Measurements from ENCODE around the gene GRM7. TPM values are rescaled to one million over a fixed set of nuclear protein-coding genes. Genes with fewer than 3 reads are reported as not detected.

GRM7 gene
- total and polyA plus RNA-seq, 9 donors = 0.04 to 0.13 (median 0.10) TPM; not detected in 6

GRCh38 chr3:7260975-7261374, 400.1 kb downstream of the GRM7 start:
- WGBS (ENCODE audit: insufficient coverage) = 71% methylated on average over 1 of the region's 1 CpG
- no peaks in the 10 kb centered on the region for H3K4me1 ChIP-seq (ENCODE audit: control insufficient read depth, insufficient read depth, low read length)
- H3K9me3 ChIP-seq (replicated peaks; ENCODE audit: control insufficient read depth, low read depth, low read length) = no peaks in the 10 kb centered on the region
- H3K36me3 ChIP-seq (ENCODE audit: control insufficient read depth, insufficient read depth, low read length) = no peaks in the 10 kb centered on the region
- H3K27me3 ChIP-seq (ENCODE audit: control insufficient read depth, insufficient read depth, low read length) = no peaks in the 10 kb centered on the region
- H3K27ac ChIP-seq (ENCODE audit: low read length) = no peak overlapping the region
- no peak for DNase-seq
- H3K4me3 ChIP-seq (ENCODE audit: low read length) = no peak overlapping the region

- 89% methylated on average over 9 of the region's 13 CpGs for WGBS (ENCODE audit: insufficient coverage)
- no peaks in the 10 kb centered on the region for H3K36me3 ChIP-seq (ENCODE audit: control insufficient read depth, insufficient read depth, low read length)
- H3K27ac ChIP-seq (ENCODE audit: low read length) = no peak overlapping the region
- no peak overlapping the region for H3K4me3 ChIP-seq (ENCODE audit: low read length)
- H3K4me1 ChIP-seq (ENCODE audit: control insufficient read depth, insufficient read depth, low read length) = no peaks in the 10 kb centered on the region
- H3K9me3 ChIP-seq (replicated peaks; ENCODE audit: control insufficient read depth, low read depth, low read length) = no peaks in the 10 kb centered on the region
- no peaks in the 10 kb centered on the region for H3K27me3 ChIP-seq (ENCODE audit: control insufficient read depth, insufficient read depth, low read length)
- DNase-seq = no peak
Measured at GRCh38 chr3:7263347-7264195, 402.7 kb downstream of the GRM7 start.

DNA sequence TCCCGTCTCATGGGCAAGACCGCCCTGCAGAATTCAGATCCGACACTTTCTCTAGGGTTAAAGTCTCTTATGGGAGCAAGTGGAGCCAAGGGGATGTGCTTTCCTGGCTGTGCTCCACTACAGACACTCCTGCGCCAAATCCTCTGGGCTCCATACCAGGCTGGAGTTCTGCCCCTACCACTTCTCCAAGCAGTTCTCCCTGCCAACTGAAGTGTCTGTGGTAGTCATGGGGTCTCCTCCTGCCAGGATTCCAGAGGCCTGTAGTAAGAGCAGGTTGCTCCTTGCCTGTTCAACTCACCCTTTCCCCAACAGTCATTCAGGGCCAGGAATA, 403.2 kb downstream of the GRM7 start:
- WGBS (ENCODE audit: insufficient coverage) = 85% methylated on average over 4 of the region's 4 CpGs
- Histone ChIP-seq H3K36me3 (ENCODE audit: control insufficient read depth, insufficient read depth, low read length) (no peaks in the 10 kb centered on the region), H3K4me3 (ENCODE audit: low read length) (no peak overlapping the region), H3K27me3 (ENCODE audit: control insufficient read depth, insufficient read depth, low read length) (no peaks in the 10 kb centered on the region), H3K4me1 (ENCODE audit: control insufficient read depth, insufficient read depth, low read length) (no peaks in the 10 kb centered on the region), H3K27ac (ENCODE audit: low read length) (no peak overlapping the region), H3K9me3 (replicated peaks; ENCODE audit: control insufficient read depth, low read depth, low read length) (no peaks in the 10 kb centered on the region)
- DNase-seq = no peak

DNA sequence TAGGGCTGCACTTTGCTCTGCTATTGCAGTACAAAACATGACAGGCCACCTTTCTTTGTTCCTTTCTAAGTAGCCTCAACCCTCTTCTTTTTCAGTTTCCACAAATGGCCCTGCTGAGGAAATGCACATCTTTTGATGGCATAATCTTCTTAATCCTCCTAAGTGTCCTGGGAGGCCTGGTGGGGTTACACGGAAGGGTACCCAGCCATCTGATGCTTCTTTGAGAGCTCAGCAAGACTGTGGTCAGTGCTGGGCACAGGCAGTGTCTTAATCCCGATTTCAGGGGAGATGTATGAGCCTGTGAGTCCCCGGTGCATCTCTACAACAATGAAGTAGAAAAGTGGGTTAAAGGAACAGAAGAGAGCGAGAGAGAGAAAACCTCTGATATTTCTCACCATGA, 404.8 kb downstream of the GRM7 start:
- no peak for DNase-seq
- H3K36me3 ChIP-seq (ENCODE audit: control insufficient read depth, insufficient read depth, low read length) = no peaks in the 10 kb centered on the region
- 33% methylated on average over 2 of the region's 4 CpGs for WGBS (ENCODE audit: insufficient coverage)
- no peaks in the 10 kb centered on the region for H3K27me3 ChIP-seq (ENCODE audit: control insufficient read depth, insufficient read depth, low read length)
- H3K9me3 ChIP-seq (replicated peaks; ENCODE audit: control insufficient read depth, low read depth, low read length) = no peaks in the 10 kb centered on the region
- no peaks in the 10 kb centered on the region for H3K4me1 ChIP-seq (ENCODE audit: control insufficient read depth, insufficient read depth, low read length)
- H3K27ac ChIP-seq (ENCODE audit: low read length) = no peak overlapping the region
- no peak overlapping the region for H3K4me3 ChIP-seq (ENCODE audit: low read length)

GRCh38 chr3:7266551-7266950, 405.6 kb downstream of the GRM7 start:
- Histone ChIP-seq H3K4me1 (ENCODE audit: control insufficient read depth, insufficient read depth, low read length) (no peaks in the 10 kb centered on the region), H3K9me3 (replicated peaks; ENCODE audit: control insufficient read depth, low read depth, low read length) (no peaks in the 10 kb centered on the region), H3K4me3 (ENCODE audit: low read length) (no peak overlapping the region), H3K27me3 (ENCODE audit: control insufficient read depth, insufficient read depth, low read length) (no peaks in the 10 kb centered on the region), H3K27ac (ENCODE audit: low read length) (no peak overlapping the region), H3K36me3 (ENCODE audit: control insufficient read depth, insufficient read depth, low read length) (no peaks in the 10 kb centered on the region)
- WGBS (ENCODE audit: insufficient coverage) = no CpG with 5 or more reads among the region's 1 CpG
- DNase-seq = peak; percentile 19

- Histone ChIP-seq H3K27ac (ENCODE audit: low read length) (no peak overlapping the region), H3K27me3 (ENCODE audit: control insufficient read depth, insufficient read depth, low read length) (no peaks in the 10 kb centered on the region), H3K36me3 (ENCODE audit: control insufficient read depth, insufficient read depth, low read length) (no peaks in the 10 kb centered on the region), H3K4me1 (ENCODE audit: control insufficient read depth, insufficient read depth, low read length) (no peaks in the 10 kb centered on the region), H3K4me3 (ENCODE audit: low read length) (no peak overlapping the region), H3K9me3 (replicated peaks; ENCODE audit: control insufficient read depth, low read depth, low read length) (no peaks in the 10 kb centered on the region)
- no peak for DNase-seq
- 75% methylated on average over 2 of the region's 5 CpGs for WGBS (ENCODE audit: insufficient coverage)
Measured at GRCh38 chr3:7270731-7271130, 409.8 kb downstream of the GRM7 start.

GRCh38 chr3:7271631-7272030, 410.7 kb downstream of the GRM7 start:
- no CpG with 5 or more reads among the region's 3 CpGs for WGBS (ENCODE audit: insufficient coverage)

GRCh38 chr3:7272203-7272602, 411.3 kb downstream of the GRM7 start:
- H3K27me3 ChIP-seq (ENCODE audit: control insufficient read depth, insufficient read depth, low read length) = no peaks in the 10 kb centered on the region
- no peaks in the 10 kb centered on the region for H3K36me3 ChIP-seq (ENCODE audit: control insufficient read depth, insufficient read depth, low read length)
- no peak overlapping the region for H3K4me3 ChIP-seq (ENCODE audit: low read length)
- H3K9me3 ChIP-seq (replicated peaks; ENCODE audit: control insufficient read depth, low read depth, low read length) = no peaks in the 10 kb centered on the region
- no peak overlapping the region for H3K27ac ChIP-seq (ENCODE audit: low read length)
- no peak for DNase-seq
- no CpG with 5 or more reads among the region's 1 CpG for WGBS (ENCODE audit: insufficient coverage)
- H3K4me1 ChIP-seq (ENCODE audit: control insufficient read depth, insufficient read depth, low read length) = no peaks in the 10 kb centered on the region

More at GRCh38 chr3:7271631-7272030, 410.7 kb downstream of the GRM7 start:
- DNase-seq = no peak
- H3K4me3 ChIP-seq (ENCODE audit: low read length) = no peak overlapping the region
- H3K27ac ChIP-seq (ENCODE audit: low read length) = no peak overlapping the region
- no peaks in the 10 kb centered on the region for H3K36me3 ChIP-seq (ENCODE audit: control insufficient read depth, insufficient read depth, low read length)
- H3K27me3 ChIP-seq (ENCODE audit: control insufficient read depth, insufficient read depth, low read length) = no peaks in the 10 kb centered on the region
- H3K4me1 ChIP-seq (ENCODE audit: control insufficient read depth, insufficient read depth, low read length) = no peaks in the 10 kb centered on the region
- no peaks in the 10 kb centered on the region for H3K9me3 ChIP-seq (replicated peaks; ENCODE audit: control insufficient read depth, low read depth, low read length)

DNA sequence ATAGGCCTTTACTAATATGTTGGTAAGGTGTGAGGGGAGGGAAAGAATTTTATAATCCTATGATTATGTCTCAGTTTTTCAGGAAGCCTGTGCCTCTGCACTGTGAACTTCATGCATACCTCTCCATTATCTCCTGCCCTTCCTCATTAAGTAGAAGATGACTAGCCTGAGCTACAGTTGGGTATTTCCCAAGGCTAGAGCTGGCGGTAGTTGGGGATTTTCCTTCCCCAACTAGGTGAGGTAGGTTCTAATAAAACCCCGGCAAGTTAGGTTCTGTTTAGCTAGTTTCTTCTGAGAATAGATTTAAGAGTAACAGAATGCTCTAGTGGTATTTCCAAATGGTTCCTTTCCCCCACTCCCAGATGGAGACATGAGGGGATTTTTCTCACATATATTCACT, 414.5 kb downstream of the GRM7 start:
- H3K27me3 ChIP-seq (ENCODE audit: control insufficient read depth, insufficient read depth, low read length) = no peaks in the 10 kb centered on the region
- H3K4me1 ChIP-seq (ENCODE audit: control insufficient read depth, insufficient read depth, low read length) = no peaks in the 10 kb centered on the region
- DNase-seq = no peak
- H3K9me3 ChIP-seq (replicated peaks; ENCODE audit: control insufficient read depth, low read depth, low read length) = no peaks in the 10 kb centered on the region
- WGBS (ENCODE audit: insufficient coverage) = no CpG with 5 or more reads among the region's 2 CpGs
- no peak overlapping the region for H3K27ac ChIP-seq (ENCODE audit: low read length)
- H3K4me3 ChIP-seq (ENCODE audit: low read length) = no peak overlapping the region
- H3K36me3 ChIP-seq (ENCODE audit: control insufficient read depth, insufficient read depth, low read length) = no peaks in the 10 kb centered on the region

GRCh38 chr3:7280318-7280717, 419.4 kb downstream of the GRM7 start:
- Histone ChIP-seq H3K9me3 (replicated peaks; ENCODE audit: control insufficient read depth, low read depth, low read length) (no peaks in the 10 kb centered on the region), H3K4me3 (ENCODE audit: low read length) (no peak overlapping the region), H3K4me1 (ENCODE audit: control insufficient read depth, insufficient read depth, low read length) (no peaks in the 10 kb centered on the region), H3K36me3 (ENCODE audit: control insufficient read depth, insufficient read depth, low read length) (no peaks in the 10 kb centered on the region), H3K27me3 (ENCODE audit: control insufficient read depth, insufficient read depth, low read length) (no peaks in the 10 kb centered on the region), H3K27ac (ENCODE audit: low read length) (no peak overlapping the region)
- no CpG with 5 or more reads among the region's 4 CpGs for WGBS (ENCODE audit: insufficient coverage)
- no peak for DNase-seq

GRCh38 chr3:7282988-7283387, 422.1 kb downstream of the GRM7 start:
- no peak for DNase-seq
- no peak overlapping the region for H3K4me3 ChIP-seq (ENCODE audit: low read length)
- 80% methylated on average over 1 of the region's 4 CpGs for WGBS (ENCODE audit: insufficient coverage)
- H3K36me3 ChIP-seq (ENCODE audit: control insufficient read depth, insufficient read depth, low read length) = no peaks in the 10 kb centered on the region
- H3K27me3 ChIP-seq (ENCODE audit: control insufficient read depth, insufficient read depth, low read length) = no peaks in the 10 kb centered on the region
- no peaks in the 10 kb centered on the region for H3K4me1 ChIP-seq (ENCODE audit: control insufficient read depth, insufficient read depth, low read length)
- no peaks in the 10 kb centered on the region for H3K9me3 ChIP-seq (replicated peaks; ENCODE audit: control insufficient read depth, low read depth, low read length)
- no peak overlapping the region for H3K27ac ChIP-seq (ENCODE audit: low read length)
